Measurements from ENCODE around the gene CPXM2.
A peak's percentile ranks its signal among the peaks of the same experiment; 100 is the strongest.

Gene CPXM2

DNA sequence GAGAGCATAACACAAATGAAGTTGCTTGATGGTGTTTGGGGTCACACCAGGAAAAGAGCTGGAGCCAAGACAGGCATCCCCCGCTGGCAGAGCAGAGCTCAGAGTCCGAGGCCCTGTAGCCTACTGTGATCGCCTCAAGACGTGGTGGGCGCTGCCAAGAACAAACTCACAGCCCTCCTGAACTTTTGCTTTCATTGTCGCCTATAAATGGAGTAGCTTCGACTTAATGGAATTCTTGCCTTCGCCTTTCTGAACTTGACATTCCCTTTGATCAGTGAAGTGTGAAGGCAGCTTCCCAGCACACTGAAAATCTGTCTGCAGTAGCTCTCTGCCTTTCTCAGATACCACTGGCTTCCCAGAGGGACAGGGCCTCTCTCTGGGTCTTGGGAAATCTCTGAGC, 21.3 kb downstream of the CPXM2 start:
- no peak for DNase-seq (ENCODE audit: low read depth)

DNA sequence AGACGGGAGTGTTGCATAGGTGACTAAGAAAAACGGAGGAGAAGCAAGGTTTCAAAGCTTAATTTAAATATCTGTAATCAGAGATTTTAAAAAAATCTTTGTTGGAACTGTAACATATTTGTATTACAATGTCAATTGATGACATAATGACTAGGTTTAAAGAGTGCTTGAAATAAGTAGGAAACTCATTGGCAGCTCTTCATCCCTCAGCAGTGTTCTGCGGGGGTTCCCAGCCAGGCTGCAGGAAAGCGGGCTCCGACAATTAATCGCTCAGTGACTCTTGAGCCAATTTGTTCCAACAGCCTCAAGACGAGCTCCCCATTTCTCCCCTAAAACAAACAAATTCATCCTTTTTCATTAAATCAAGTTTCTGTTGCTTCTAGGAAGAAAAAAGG, 22.6 kb downstream of the CPXM2 start:
- no peak for DNase-seq (ENCODE audit: low read depth)

DNA sequence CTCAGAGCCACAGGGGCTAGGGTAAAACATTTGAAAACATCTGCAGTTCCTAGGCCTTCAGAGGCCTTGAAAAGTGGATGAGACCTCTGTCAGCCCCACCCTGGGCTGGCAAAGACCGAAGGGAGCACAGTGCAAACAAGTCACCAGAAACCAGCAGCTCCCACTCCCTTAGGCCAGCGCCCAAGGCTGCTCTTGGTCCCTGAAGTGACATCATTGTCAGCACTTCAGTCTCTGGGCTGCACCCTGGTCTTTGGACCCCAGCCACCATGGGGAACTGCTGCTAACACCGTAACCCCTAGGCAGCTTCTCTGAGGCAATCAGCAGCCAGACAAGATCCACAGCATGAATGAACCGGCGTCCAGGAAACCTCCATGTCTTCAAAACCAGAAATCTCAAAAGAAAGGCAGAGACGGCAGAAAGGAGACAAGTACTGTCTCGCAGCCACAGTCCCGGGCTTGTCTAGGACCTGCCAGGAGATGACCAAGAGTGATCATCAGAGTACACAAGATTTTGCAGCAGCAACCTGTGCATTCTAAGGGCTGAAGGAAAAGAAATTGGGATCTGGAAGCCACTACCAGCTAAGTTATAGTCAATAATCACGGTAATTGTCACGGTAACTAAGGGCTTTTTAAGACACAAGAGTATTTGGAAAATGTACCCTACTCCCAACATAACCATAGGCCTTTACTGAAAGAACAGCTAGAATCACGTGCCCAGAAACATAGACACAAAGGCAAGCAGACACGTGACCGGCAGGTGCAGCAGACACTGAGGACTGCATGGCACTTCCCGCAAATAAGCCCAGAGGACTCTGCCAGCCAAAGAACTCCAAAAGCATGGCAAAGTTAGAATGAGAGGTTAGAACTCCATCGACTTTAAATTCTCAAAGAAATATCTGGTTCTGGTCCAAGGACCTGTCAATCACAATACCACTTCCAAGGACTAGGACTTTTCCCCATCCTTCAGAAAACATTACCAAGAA, 23.3 kb downstream of the CPXM2 start:
- no peak for DNase-seq (ENCODE audit: low read depth)

- no peak for DNase-seq (ENCODE audit: low read depth)
These were observed 25.7 kb downstream of the CPXM2 start for GRCh38 chr10:123865880-123866279.

DNA sequence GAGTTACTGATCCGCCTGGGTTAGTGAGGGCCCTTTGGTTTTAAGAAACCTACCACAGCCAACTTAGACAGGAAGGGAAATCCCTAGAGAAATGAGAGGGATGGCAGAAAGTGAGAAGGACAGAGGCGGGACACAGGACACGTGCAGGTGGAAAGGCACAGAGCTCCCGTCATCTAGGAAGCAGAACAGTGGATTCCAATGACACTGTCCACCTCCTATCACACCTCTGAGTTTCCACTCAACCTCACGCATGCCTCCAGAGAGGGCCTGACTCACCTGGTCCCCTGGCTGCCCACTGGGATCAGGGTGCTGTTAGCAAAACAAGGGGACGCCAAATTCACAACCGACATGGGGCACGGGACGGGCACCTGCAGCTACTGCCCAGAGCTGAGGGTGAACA, 26.3 kb downstream of the CPXM2 start:
- no peak for DNase-seq (ENCODE audit: low read depth)

DNA sequence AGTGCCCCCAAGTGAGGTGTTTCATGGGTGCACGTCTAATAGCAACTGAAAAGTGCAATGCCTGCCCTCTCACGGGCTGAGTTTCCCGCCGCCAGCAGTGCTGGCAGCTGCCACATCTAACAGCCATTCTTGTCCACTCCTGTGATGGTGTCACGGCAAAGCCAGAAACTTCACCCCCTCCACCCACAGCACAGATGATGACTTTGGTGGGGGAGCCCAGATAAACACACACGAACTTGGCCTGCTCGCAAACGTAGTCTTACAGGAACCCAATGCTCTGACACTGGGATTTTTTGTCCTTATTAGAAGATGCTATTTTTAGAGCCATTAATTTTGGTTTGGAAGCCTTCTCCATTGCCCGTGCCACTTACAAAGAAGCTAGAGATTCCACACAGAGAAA, 26.7 kb downstream of the CPXM2 start:
- no peak for DNase-seq (ENCODE audit: low read depth)

DNA sequence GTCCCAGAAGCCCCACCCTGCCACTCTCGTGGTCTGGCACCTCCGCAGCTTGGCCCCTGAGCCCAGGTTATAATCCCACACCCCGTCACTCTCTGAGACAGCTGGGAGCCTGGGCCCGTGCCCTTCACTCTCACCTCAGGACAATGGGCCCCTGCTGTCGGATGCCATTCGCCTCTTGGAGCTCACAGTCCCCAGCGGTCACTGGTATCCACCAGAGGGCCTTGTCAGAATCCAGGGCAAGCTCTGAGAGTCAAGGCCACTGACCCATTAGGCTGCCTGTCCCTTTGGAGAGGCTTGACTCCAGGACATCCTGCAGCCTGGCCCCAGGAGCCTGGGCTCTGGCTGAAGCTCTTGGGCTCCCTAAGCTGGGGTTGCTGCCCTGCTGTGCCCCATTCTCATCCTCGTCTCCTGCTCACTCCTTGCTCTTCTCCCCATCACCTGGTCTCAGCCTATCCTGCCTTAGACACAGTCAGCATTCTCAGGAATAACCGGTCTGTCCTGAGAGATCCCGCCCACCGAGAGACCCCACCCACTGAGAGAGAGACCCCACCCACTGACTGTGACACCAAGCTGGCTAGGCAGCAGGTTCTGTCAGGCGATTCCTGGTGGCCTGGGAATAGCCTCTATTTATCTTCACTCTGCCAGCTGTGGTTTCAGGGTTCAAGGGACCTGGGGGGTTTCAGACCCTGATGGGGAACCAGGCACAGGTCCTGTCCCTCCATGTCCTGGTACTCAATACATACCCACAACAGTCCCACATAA, 27.7 kb downstream of the CPXM2 start:
- DNase-seq (ENCODE audit: low read depth): no peak

GRCh38 chr10:123863183-123863575, 28.4 kb downstream of the CPXM2 start:
- DNase-seq (ENCODE audit: low read depth): no peak

DNA sequence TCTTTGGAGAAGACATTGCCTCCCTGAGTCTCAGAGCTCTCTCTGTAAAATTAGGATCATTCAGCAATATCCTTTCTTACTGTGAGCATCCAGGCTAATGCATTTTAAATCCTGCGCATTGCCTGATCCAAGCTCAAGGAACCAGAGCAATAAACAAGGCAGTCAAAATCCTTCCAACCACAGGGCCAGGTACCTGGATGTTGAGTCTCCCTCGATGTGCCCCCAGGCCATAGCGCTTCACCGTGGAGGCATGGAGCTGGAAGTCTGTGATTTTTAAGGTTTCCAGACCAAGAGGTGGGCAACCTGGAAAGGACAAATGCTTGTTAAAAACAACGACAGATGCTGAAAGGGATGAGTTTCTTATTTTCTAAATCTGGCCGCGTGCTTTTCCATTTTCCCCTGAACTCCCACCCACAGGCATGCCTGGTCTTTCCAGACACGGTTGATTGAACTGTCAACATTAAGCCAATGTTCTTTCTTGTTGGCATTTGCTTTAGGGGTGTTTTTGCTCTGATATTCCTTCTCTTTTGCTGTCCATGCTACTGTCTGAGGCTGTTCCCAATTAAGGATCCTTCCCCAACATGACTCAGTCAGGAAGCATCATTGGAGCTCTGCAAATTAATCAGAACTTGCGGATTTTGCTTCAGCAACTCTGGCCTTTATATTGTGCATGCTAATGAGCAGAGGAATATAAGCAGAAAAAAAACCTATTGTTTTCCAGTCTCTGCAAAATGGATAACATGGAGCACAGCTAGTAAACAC, 29.0 kb downstream of the CPXM2 start:
- DNase-seq (ENCODE audit: low read depth): peak; percentile 35

DNA sequence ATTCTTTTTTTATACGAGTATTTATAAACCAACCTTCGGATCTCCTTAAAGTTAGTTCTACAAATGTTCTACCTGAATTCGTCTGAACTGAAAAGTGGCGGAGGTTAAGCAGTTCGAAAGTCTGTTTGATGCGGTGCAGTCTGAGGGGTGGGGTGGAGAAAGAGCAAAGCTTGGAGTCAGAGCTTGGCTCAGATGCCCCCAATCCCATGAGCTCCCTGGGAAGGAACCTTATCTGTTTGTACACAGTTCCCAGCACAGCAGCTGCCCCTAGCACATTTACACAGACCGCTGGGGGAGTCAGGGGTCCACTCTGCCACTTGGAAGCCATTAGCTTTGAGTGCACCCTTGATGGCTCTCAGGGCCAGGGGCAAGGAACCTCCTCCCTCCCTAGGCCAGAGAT, 30.8 kb downstream of the CPXM2 start:
- DNase-seq (ENCODE audit: low read depth): no peak

DNA sequence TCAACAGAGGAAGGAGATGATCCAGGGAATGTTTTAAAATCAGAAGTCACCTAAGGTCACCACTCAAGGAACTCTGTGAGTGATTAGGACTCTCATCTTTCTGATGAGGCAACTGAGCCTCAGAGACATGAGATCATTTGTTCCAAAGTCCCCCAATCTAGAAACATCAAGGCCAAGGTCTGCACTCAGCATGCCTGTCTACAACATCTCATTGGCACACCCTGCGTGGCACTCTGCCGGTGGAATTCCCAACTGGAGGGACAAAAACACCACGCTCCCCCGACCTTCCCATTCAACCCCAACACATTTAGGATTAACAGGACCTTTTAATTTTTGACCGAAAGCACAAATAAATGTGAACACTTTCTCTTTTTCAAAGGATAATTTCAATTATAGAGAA, 31.4 kb downstream of the CPXM2 start:
- no peak for DNase-seq (ENCODE audit: low read depth)

DNA sequence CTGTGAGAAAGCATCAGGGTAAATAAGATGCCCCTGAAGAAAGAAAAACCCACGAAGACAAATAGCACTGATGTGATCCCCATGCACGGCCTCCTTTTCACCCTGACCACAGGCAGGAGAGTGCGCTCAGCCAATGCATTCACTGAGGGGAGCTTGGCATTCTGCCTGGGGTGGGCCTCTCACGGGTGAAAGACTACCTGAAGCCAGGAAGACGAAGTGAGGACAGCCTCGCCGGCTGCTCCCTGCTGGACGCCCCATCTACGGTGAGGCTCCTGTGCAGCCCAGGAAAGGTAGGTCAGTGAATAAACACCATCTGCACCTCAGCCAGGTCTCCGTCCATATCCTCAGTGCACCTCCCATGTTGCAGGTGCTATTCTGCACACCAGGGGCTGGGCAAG, 32.0 kb downstream of the CPXM2 start:
- no peak for DNase-seq (ENCODE audit: low read depth)

GRCh38 chr10:123858907-123859652, 32.5 kb downstream of the CPXM2 start:
- DNase-seq (ENCODE audit: low read depth): no peak

- peak; percentile 51 for DNase-seq (ENCODE audit: low read depth)
These were observed 33.4 kb downstream of the CPXM2 start for GRCh38 chr10:123858077-123858681.

GRCh38 chr10:123857616-123858015, 34.0 kb downstream of the CPXM2 start:
- DNase-seq (ENCODE audit: low read depth): no peak

DNA sequence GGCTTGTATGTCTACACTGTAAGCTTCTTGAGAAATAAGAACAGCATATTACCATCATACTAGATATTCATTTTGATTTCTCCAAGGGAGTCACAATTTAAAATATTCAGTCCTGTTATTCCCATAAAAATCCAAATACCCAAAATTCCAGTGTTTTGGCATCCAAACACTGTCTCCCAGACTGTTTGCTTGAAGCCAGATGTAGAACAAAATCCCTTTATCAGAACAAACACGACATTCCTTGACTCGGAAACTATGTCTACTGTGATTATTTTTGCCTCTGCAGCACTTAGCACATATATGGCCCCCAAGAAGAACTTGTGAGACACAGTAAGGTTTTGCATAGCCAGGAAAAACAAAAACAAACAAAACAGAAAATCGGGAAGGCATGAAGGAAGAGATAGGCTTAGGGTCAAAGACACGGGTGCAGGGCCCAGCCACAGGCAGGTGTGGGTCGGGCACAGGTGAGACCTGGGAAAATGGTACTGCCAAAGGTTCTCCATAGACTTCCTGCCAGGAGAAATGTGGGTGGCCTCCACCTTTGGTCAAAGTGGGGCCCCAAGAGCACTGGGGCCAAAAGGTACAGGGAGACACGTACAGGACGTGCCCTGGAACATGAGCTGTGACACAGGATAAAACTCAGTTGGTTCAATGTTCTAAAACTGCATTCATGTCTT, 36.5 kb downstream of the CPXM2 start:
- DNase-seq (ENCODE audit: low read depth): no peak

- DNase-seq (ENCODE audit: low read depth): no peak
These were observed 37.1 kb downstream of the CPXM2 start for GRCh38 chr10:123854498-123854897.

GRCh38 chr10:123854003-123854402, 37.6 kb downstream of the CPXM2 start:
- no peak for DNase-seq (ENCODE audit: low read depth)

GRCh38 chr10:123852411-123852951, 39.1 kb downstream of the CPXM2 start:
- DNase-seq (ENCODE audit: low read depth): no peak

Data from GM04504 (cell line).